ENCODE measurements around the gene MTA3. TPM values are rescaled to one million over a fixed set of nuclear protein-coding genes. Genes with fewer than 3 reads are reported as not detected.
A peak's percentile ranks its signal among the peaks of the same experiment; 100 is the strongest.

MTA3 gene
- total RNA-seq, 2 experiments from 2014 or later, result 27.0 to 30.9 TPM

- Histone ChIP-seq H3K4me1 (ENCODE audit: insufficient read depth, low read length) (no peaks in the 10 kb centered on the region), H3K4me3 (ENCODE audit: low read length) (no peak overlapping the region), H3K27me3 (ENCODE audit: control insufficient read depth in 1 of 2, insufficient read depth in 2 of 2, low read length in 2 of 2) (no peaks in the 10 kb centered on the region), H3K36me3 (ENCODE audit: insufficient read depth, low read length) (peaks cover 3% of the 10 kb centered on the region), H3K9me3 (ENCODE audit: control insufficient read depth in 1 of 2, insufficient read depth in 1 of 2, low read length in 2 of 2) (no peaks in the 10 kb centered on the region), H3K27ac (ENCODE audit: low read depth in 1 of 2, low read length in 2 of 2) (no peak overlapping the region)
- CTCF ChIA-PET, result no interaction called here
- DNase-seq (no peak), ATAC-seq (ENCODE audit: poor library complexity) (no peak)
- no peak overlapping the region for H3K27ac Mint-ChIP-seq
- no peak overlapping the region for H3K4me3 Mint-ChIP-seq
- H3K4me1 Mint-ChIP-seq (ENCODE audit: low read depth), result peaks cover 8% of the 10 kb centered on the region
- peaks cover 71% of the 10 kb centered on the region for H3K36me3 Mint-ChIP-seq (ENCODE audit: low read depth)
- intact Hi-C loops (cut with DNase I, micrococcal nuclease), result no loop called here
- no peaks in the 10 kb centered on the region for H3K9me3 Mint-ChIP-seq
- H3K27me3 Mint-ChIP-seq, result no peaks in the 10 kb centered on the region
- TF ChIP-seq CTCF (IDR thresholded peaks at IDR 0.05), result no peak
- POLR2A ChIA-PET, result no interaction called here
These were observed 116.9 kb downstream of the MTA3 start for GRCh38 chr2:42685303-42685702.

GRCh38 chr2:42693013-42693615 is 124.7 kb downstream of the MTA3 start:
- no peak overlapping the region for H3K27ac Mint-ChIP-seq

GRCh38 chr2:42693688-42694479 is 125.5 kb downstream of the MTA3 start:
- ChIA-PET CTCF (no interaction called here), POLR2A (no interaction called here)
- no peak for TF ChIP-seq CTCF (IDR thresholded peaks at IDR 0.05)

More at GRCh38 chr2:42693013-42693615, 124.7 kb downstream of the MTA3 start:
- DNase-seq (no peak), ATAC-seq (ENCODE audit: poor library complexity) (no peak)
- no peak overlapping the region for H3K4me3 Mint-ChIP-seq
- intact Hi-C loops (cut with DNase I, micrococcal nuclease), result no loop called here
- peaks cover 8% of the 10 kb centered on the region for H3K4me1 Mint-ChIP-seq (ENCODE audit: low read depth)
- H3K4me1 ChIP-seq (ENCODE audit: insufficient read depth, low read length), result peaks cover 3% of the 10 kb centered on the region
- H3K9me3 Mint-ChIP-seq, result no peaks in the 10 kb centered on the region
- no peak overlapping the region for H3K27ac ChIP-seq (ENCODE audit: low read depth in 1 of 2, low read length in 2 of 2)
- no peaks in the 10 kb centered on the region for H3K9me3 ChIP-seq (ENCODE audit: control insufficient read depth in 1 of 2, insufficient read depth in 1 of 2, low read length in 2 of 2)
- no peaks in the 10 kb centered on the region for H3K27me3 Mint-ChIP-seq
- POLR2A ChIA-PET, result no interaction called here
- no peak overlapping the region for H3K4me3 ChIP-seq (ENCODE audit: low read length)
- H3K36me3 Mint-ChIP-seq (ENCODE audit: low read depth), result peaks cover 53% of the 10 kb centered on the region
- CTCF ChIA-PET, result no interaction called here
- H3K27me3 ChIP-seq (ENCODE audit: control insufficient read depth in 1 of 2, insufficient read depth in 2 of 2, low read length in 2 of 2), result no peaks in the 10 kb centered on the region
- H3K36me3 ChIP-seq (ENCODE audit: insufficient read depth, low read length), result no peaks in the 10 kb centered on the region
- TF ChIP-seq CTCF (IDR thresholded peaks at IDR 0.05), result no peak

More at GRCh38 chr2:42693688-42694479, 125.5 kb downstream of the MTA3 start:
- Mint-ChIP-seq H3K4me3 (no peak overlapping the region), H3K27me3 (no peaks in the 10 kb centered on the region), H3K9me3 (no peaks in the 10 kb centered on the region), H3K27ac (no peak overlapping the region), H3K36me3 (ENCODE audit: low read depth) (peaks cover 51% of the 10 kb centered on the region), H3K4me1 (ENCODE audit: low read depth) (peaks cover 7% of the 10 kb centered on the region)
- Histone ChIP-seq H3K4me3 (ENCODE audit: low read length) (no peak overlapping the region), H3K27ac (ENCODE audit: low read depth in 1 of 2, low read length in 2 of 2) (no peak overlapping the region), H3K27me3 (ENCODE audit: control insufficient read depth in 1 of 2, insufficient read depth in 2 of 2, low read length in 2 of 2) (no peaks in the 10 kb centered on the region), H3K4me1 (ENCODE audit: insufficient read depth, low read length) (peaks cover 3% of the 10 kb centered on the region), H3K36me3 (ENCODE audit: insufficient read depth, low read length) (no peaks in the 10 kb centered on the region), H3K9me3 (ENCODE audit: control insufficient read depth in 1 of 2, insufficient read depth in 1 of 2, low read length in 2 of 2) (no peaks in the 10 kb centered on the region)
- ATAC-seq (ENCODE audit: poor library complexity) (no peak), DNase-seq (peak in 1 of 14 experiments; percentile 3)
- intact Hi-C loops (cut with DNase I, micrococcal nuclease), result no loop called here
